Measurements from ENCODE around the gene SETDB2.

The SETDB2 gene

DNA sequence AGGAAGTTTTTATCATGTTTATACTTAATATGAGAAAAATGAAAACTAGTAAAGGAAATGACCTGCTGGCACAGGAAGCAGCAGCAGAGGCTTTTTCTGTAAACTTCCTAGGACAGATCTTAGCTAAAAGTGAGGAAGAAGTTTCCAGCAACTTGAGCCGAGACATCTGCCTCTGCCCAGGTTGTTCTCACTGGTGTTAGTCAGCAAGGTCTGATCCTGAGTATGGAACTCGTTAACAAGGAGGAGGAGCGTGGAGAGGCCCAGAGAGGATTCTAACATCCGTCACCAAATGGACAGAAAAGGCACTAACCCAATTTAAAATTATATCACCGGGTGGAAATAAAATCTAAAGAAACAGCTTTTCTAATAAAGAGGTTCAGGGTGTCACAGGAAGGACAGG is 95.2 kb downstream of the SETDB2 start:
- no peak overlapping the region for H3K4me3 ChIP-seq (ENCODE audit: low read depth, low read length)
- no peak for DNase-seq (ENCODE audit: low read depth)
- TF ChIP-seq, protein P1, sequence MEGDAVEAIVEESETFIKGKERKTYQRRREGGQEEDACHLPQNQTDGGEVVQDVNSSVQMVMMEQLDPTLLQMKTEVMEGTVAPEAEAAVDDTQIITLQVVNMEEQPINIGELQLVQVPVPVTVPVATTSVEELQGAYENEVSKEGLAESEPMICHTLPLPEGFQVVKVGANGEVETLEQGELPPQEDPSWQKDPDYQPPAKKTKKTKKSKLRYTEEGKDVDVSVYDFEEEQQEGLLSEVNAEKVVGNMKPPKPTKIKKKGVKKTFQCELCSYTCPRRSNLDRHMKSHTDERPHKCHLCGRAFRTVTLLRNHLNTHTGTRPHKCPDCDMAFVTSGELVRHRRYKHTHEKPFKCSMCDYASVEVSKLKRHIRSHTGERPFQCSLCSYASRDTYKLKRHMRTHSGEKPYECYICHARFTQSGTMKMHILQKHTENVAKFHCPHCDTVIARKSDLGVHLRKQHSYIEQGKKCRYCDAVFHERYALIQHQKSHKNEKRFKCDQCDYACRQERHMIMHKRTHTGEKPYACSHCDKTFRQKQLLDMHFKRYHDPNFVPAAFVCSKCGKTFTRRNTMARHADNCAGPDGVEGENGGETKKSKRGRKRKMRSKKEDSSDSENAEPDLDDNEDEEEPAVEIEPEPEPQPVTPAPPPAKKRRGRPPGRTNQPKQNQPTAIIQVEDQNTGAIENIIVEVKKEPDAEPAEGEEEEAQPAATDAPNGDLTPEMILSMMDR (IDR thresholded peaks at IDR 0.05; ENCODE audit: low read depth, low read length, missing control alignments) = no peak

DNA sequence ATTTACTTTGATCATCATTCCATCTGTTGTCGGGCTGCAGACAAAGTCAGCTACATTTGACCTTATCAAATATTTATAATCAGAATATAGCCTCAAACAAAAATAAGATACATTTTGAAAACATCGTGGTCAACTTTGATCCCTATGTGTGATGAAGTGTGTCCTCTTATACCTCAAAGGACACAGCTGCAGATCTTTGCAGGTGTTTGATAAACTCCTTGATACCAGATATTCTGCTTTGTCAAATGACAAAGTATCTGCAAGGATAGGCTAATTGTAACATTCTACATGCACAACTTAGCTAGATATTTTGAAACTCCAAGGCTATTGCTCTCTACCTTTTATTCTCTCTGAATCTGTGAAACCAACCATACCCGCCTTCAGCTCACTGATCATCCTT is 95.7 kb downstream of the SETDB2 start:
- TF ChIP-seq, protein P1 (IDR thresholded peaks at IDR 0.05; ENCODE audit: low read depth, low read length, missing control alignments) = no peak
- no peak for DNase-seq (ENCODE audit: low read depth)
- no peak overlapping the region for H3K4me3 ChIP-seq (ENCODE audit: low read depth, low read length)

DNA sequence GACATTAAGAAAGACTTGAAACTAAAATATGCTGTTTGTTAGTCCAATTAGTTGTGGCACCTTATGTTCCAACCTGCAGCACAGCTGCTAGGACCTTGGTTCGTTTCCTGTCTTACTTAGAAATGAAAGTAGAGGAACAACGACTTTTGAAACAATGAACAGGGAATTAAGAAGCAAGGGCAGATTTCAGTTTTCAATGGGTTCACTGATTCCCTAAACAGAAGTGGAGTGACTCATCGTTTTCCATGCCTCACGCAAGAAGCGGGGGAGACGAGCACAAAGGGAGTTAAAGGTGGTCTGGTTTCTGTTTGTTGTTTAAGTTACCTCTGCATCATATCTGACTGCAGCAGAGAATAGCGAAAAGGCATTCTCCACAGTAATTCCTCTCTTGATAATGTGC is 96.5 kb downstream of the SETDB2 start:
- no peak for DNase-seq (ENCODE audit: low read depth)

DNA sequence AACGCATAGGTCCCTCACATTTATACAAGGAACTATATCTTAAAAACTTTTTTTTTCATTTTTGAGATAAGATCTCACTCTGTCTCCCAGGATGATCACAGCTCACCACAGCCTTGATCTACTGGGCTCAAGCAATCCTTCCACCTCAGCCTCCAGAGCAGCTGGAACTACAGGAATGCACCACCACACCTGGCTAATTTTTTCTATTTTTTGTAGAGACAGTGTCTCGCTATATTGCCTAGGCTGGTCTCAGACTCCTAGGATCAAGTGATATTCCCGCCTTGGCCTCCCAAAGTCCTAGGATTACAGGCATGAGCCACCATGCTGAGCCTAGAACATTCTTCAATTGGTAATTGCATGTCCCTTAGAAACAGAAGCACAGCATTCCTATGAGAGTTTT is 99.6 kb downstream of the SETDB2 start:
- TF ChIP-seq, protein P1 (IDR thresholded peaks at IDR 0.05; ENCODE audit: low read depth, low read length, missing control alignments) = no peak
- no peak overlapping the region for H3K4me3 ChIP-seq (ENCODE audit: low read depth, low read length)
- DNase-seq (ENCODE audit: low read depth) = no peak

More for the DNA sequence above, 96.5 kb downstream of the SETDB2 start:
- TF ChIP-seq, protein P1 (IDR thresholded peaks at IDR 0.05; ENCODE audit: low read depth, low read length, missing control alignments) = no peak
- H3K4me3 ChIP-seq (ENCODE audit: low read depth, low read length) = no peak overlapping the region

All from GM12864 (cell line).